HUES48 (cell line): Measurements from ENCODE around the gene DIO1.

Source experiments
- H3K27ac ChIP-seq: one replicate; pipeline ENCODE4 v1.7.0; 2013; ENCODE audit warnings: low read depth, low read length, inconsistent platforms
- H3K27me3 ChIP-seq: 2 replicates; pipeline ENCODE4 v1.6.1; 2013; ENCODE audit warnings: mild to moderate bottlenecking, low read length; ENCODE audit not compliant: control insufficient read depth, insufficient read depth
- H3K36me3 ChIP-seq: 2 replicates; pipeline ENCODE4 v1.6.1; 2013; ENCODE audit warnings: low read length; ENCODE audit not compliant: control insufficient read depth, insufficient read depth
- H3K4me1 ChIP-seq: 2 replicates; pipeline ENCODE4 v1.6.1; 2013; ENCODE audit warnings: mild to moderate bottlenecking, low read length; ENCODE audit not compliant: control insufficient read depth, insufficient read depth
- H3K4me3 ChIP-seq: 2 replicates; pipeline ENCODE4 v1.5.1; 2013; ENCODE audit warnings: mild to moderate bottlenecking, low read depth, low read length
- H3K9ac ChIP-seq: 2 replicates; pipeline ENCODE4 v1.6.1; 2013; ENCODE audit warnings: mild to moderate bottlenecking, low read depth, low read length, moderate library complexity
- H3K9me3 ChIP-seq: 2 replicates; pipeline ENCODE4 v1.6.1; 2013; ENCODE audit warnings: low read length; ENCODE audit not compliant: control insufficient read depth, insufficient read depth

The DIO1 gene

DNA sequence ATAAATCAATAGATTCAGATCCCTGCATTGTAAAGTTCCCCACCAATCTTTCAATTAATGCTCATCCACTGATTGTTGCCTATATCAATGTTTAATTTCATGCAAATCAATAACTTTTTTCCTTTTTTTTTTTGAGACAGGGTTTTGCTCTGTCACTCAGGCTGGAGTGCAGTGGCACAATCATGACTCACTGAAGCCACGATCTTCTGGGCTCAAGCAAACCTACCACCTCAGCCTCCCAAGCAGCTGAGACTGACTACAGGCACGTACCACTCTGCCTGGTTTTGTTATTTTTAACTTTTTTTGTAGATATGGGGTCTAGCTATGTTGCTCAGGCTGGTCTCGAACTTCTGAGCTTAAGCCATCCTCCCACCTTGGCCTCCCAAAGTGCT lies 25.7 kb downstream of the DIO1 start:
- Histone ChIP-seq H3K27ac (no peak overlapping the region), H3K27me3 (no peaks in the 10 kb centered on the region), H3K36me3 (peaks cover 22% of the 10 kb centered on the region), H3K4me1 (peaks cover 5% of the 10 kb centered on the region; the same call in 1 of the 2 replicates), H3K9me3 (no peaks in the 10 kb centered on the region), H3K9ac (no peak overlapping the region), H3K4me3 (no peak overlapping the region)

DNA sequence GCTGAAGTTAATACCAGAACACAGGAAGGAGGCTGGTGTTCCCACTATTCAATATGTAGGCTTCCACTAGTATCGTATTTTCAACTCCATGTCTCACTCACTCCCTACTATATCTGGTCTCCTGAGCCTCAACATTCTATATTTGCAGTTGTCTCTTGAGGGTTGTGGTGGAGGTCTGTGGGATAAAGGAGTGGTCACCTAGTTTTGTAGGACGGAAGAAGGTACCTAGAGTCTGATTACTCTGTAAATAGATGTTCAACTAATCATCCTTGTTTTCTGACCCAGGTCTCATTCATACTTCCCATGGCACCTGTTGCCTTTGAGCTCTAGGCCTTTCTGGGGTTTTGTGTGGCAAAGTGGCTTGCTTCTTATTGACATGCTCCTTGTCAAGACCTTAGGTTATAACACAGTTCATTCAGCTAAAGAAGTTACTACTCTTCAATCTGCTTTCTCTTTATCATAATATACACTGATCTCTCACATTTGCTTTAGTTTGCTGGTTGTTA lies 33.4 kb downstream of the DIO1 start:
- H3K9ac ChIP-seq: no peak overlapping the region
- peaks cover 22% of the 10 kb centered on the region for H3K36me3 ChIP-seq
- H3K4me1 ChIP-seq: no peaks in the 10 kb centered on the region
- no peak overlapping the region for H3K4me3 ChIP-seq
- H3K27ac ChIP-seq: no peak overlapping the region
- H3K27me3 ChIP-seq: no peaks in the 10 kb centered on the region
- no peaks in the 10 kb centered on the region for H3K9me3 ChIP-seq

DNA sequence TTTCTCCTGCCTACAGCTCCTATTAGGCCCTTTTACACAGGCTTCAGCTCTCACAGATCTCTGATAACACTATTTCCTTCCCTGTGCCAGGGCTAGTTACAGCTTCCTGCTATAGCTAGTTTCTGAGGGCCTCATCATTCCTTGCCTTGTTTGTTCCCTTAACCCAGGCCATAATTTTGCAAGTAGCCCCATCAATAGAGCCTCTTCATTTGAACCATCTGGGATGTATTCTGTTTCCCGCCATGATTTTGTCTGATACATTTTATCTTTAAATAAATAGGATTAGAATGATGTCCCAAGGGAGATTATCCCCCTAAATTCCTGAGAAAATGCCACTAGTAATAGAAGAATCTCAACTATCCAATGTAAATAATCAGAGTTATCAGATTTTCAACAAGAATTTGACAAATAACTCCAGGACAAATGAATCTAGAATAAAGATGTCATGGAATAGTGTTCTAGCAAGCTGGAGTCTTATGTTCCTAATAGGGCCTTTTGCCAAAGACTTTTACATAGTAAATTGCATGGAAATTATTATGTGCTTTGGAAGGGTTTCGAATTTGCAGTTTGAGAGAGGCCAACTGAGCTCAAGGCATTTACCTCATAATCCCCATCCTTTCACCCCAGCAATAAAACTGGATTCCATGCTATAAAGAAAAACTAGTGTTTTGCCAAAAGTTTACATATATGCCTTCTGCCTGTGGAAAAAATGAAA lies 35.4 kb downstream of the DIO1 start:
- no peak overlapping the region for H3K9ac ChIP-seq
- H3K27ac ChIP-seq: no peak overlapping the region
- H3K9me3 ChIP-seq: peaks cover 2% of the 10 kb centered on the region
- peaks cover 7% of the 10 kb centered on the region; the same call in 1 of the 2 replicates for H3K36me3 ChIP-seq
- no peak overlapping the region for H3K4me3 ChIP-seq
- H3K27me3 ChIP-seq: no peaks in the 10 kb centered on the region
- H3K4me1 ChIP-seq: no peaks in the 10 kb centered on the region

DNA sequence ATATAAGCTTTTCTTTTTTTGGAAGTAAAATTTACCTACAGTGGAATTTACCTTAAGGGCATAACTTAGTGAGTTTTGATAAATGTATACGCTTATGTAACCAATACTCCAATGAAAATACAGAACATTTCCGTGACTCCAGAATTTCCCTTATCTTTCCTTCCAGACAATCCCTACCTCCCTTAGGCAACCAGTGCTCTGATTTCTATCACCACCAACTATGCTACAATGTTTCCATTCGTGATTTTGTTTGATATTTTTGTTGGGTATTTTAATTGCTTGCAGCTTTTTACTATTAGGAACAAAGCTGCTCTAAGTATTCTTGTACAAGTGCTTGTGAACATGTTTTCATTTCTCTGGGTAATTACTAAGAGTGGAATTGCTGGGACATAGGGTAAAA lies 36.9 kb downstream of the DIO1 start:
- Histone ChIP-seq H3K27ac (no peak overlapping the region), H3K4me1 (no peaks in the 10 kb centered on the region), H3K9ac (no peak overlapping the region), H3K36me3 (peaks cover 10% of the 10 kb centered on the region; the same call in 1 of the 2 replicates), H3K9me3 (peaks cover 6% of the 10 kb centered on the region), H3K27me3 (no peaks in the 10 kb centered on the region), H3K4me3 (no peak overlapping the region)

DNA sequence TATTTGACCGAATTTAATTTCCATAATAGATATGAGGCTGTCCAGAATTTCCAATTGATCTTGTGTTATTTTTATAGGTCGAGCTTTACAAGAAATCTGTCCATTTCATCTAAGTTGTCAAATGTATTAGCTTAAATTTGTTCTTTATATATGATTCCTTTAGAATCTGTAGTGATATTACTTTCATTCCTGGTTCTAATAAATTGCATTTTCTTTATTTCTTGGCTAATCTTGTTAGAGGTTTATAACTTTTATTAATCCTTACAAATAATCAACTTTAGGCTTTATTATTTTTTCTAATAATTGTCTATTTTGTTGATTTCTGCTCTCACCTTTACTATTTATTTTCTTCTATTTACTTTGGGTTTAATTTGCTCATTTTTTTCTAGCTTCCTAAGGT lies 37.5 kb downstream of the DIO1 start:
- Histone ChIP-seq H3K4me1 (no peaks in the 10 kb centered on the region), H3K36me3 (peaks cover 10% of the 10 kb centered on the region; the same call in 1 of the 2 replicates)

DNA sequence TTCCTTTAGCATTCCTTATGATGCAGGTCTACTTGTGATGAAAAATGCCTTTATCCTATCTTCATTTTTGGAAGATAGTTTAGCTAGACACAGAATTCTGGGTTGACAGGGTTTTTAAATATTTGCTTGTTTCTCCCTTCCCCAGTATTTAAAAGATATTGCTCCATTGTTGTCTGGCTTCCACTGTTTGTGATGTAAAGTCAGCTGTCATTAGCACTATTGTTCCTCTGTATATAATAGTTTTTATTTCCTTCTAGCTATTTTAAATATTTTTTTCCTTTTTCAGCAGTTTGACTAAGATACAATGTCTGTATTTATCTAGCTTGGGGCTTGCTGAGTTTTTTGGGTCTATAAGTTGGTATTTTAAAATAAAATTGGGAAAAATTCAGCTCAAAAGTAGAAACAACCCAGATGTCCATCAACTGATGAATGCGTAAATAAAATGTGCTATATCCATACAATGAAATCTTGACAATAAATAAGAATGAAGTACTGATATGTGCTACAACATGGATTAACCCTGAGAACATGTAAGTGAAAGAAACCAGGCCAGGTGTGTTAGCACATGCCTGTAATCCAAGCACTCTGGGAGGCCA lies 40.3 kb downstream of the DIO1 start:
- Histone ChIP-seq H3K4me1 (no peaks in the 10 kb centered on the region), H3K4me3 (no peak overlapping the region), H3K27ac (no peak overlapping the region), H3K27me3 (no peaks in the 10 kb centered on the region), H3K9ac (no peak overlapping the region), H3K36me3 (peaks cover 7% of the 10 kb centered on the region), H3K9me3 (peaks cover 6% of the 10 kb centered on the region)

More for the DNA sequence above, 37.5 kb downstream of the DIO1 start:
- Histone ChIP-seq H3K9me3 (peaks cover 6% of the 10 kb centered on the region), H3K27ac (no peak overlapping the region), H3K27me3 (no peaks in the 10 kb centered on the region), H3K4me3 (no peak overlapping the region), H3K9ac (no peak overlapping the region)

DNA sequence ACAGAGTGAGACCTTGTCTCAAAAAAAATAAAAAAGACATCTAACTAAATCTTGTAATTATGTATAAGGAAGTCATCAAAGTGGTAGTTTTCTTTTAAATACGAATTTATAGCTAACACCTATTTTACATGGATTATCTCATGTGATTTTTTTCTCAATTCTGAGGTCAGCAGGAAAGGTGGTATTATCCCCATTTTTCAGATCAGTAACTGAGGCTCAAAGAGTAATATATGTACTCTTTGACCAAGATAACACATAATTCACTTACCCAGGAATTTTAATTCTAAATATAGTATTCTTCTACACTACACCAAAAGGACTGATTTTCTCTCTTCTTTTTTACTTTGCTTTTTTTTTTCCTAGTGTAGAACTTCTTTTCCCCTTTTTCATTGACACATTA lies 42.4 kb downstream of the DIO1 start:
- Histone ChIP-seq H3K4me3 (no peak overlapping the region), H3K36me3 (peaks cover 7% of the 10 kb centered on the region), H3K27me3 (no peaks in the 10 kb centered on the region), H3K27ac (no peak overlapping the region), H3K9me3 (peaks cover 6% of the 10 kb centered on the region), H3K4me1 (no peaks in the 10 kb centered on the region), H3K9ac (no peak overlapping the region)

DNA sequence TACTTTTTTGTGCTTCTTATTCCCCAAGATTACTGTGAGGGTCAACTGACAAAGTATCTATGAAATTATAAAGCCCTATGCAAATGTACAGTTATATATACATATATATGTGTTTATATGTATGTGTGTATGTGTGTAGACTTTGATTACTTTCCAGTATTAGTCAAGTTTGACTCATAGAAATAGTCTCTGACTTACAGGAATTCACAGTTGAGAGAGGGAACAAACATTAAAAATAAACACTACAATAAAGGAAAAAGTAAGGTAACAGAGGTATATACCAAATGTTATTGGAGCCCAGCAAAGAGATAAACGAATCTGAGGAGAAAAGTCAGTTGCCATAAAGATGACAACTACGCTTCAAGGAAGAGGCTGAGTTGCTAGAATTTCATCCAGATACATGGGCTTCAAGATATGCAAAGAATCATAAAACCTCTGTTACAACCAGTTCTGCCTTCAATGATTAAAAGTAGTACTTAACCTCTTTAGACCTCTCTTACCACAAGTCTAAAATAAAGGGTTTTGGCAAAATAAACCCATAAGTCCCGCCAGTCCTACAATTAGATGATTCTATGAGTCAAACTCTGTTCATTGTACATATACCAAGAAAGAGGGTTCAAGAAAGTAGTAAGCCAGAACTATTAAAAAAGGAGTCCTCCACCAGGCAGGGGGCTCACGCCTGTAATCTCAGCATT lies 44.3 kb downstream of the DIO1 start:
- no peak overlapping the region for H3K27ac ChIP-seq
- H3K4me1 ChIP-seq: peaks cover 3% of the 10 kb centered on the region
- H3K9ac ChIP-seq: no peak overlapping the region
- H3K9me3 ChIP-seq: peaks cover 6% of the 10 kb centered on the region
- H3K4me3 ChIP-seq: no peak overlapping the region
- H3K36me3 ChIP-seq: peaks cover 7% of the 10 kb centered on the region
- no peaks in the 10 kb centered on the region for H3K27me3 ChIP-seq

DNA sequence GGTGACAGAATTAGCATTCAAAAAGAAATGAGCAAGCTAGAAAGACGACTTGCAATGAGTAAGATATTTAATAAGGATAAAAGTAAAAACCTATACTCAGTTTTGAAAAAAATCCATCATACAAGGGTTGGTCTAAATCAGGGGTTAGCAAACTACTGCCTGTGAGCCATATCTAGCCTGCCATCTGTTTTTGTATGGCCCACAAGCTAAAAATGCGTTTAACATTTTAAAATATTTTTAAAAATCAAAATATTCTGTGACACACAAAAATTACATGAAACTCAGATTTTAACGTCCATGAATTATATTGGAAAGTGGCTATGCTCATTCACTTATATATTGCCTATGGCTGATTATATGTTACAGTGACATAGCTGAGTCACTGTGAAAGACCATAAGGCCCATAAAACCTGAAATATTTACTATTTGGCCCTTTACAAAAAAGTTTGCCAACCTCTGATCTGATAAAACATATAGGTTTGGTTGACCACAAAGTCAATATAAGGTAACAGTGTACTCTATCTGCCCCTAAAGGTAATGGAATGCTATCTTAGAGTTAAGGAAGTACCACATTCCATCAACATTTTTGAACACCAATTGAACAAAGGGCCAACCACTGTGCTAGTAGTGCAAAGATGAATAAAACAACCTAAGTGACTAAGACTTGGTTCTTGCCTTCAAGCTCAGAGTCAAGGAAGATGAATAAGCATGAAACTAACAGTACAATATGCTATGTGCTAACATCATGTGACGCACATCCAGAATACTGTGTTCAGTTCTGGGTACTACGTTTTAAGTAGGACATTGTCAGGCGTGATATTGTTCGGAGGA lies 48.4 kb downstream of the DIO1 start:
- Histone ChIP-seq H3K27me3 (no peaks in the 10 kb centered on the region), H3K4me3 (no peak overlapping the region), H3K9ac (no peak overlapping the region), H3K36me3 (peaks cover 4% of the 10 kb centered on the region; the same call in 1 of the 2 replicates), H3K4me1 (peaks cover 9% of the 10 kb centered on the region), H3K9me3 (no peaks in the 10 kb centered on the region), H3K27ac (no peak overlapping the region)

DNA sequence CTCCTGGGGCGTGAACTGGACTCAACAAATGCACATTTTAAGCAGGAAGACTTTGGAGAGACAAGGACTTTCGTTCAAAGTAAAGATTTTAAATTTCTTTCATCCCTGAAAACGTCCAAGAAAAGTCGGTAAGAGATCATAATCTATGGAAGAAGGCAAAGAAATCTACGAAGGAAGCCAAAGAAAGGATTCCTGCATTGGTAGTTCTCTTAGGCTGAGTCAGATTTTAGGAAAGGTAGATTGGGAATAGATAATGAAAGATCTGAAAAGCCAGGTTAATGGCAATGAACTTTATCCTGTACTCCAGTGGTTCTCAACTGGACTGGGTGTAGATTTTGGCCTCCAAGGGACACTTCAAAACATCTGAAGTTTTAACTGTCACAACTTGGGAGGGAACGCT lies 49.1 kb downstream of the DIO1 start:
- Histone ChIP-seq H3K9ac (no peak overlapping the region), H3K27ac (no peak overlapping the region), H3K9me3 (no peaks in the 10 kb centered on the region), H3K4me1 (peaks cover 10% of the 10 kb centered on the region), H3K4me3 (no peak overlapping the region), H3K36me3 (peaks cover 6% of the 10 kb centered on the region; the same call in 1 of the 2 replicates), H3K27me3 (no peaks in the 10 kb centered on the region)
